ENCODE data around the gene TFCP2L1.
"Not testable (repeated sequence)": the region's sequence is repeated elsewhere in the genome, so short reads cannot be mapped to it uniquely, and the experiment has no call there.

Gene TFCP2L1

DNA sequence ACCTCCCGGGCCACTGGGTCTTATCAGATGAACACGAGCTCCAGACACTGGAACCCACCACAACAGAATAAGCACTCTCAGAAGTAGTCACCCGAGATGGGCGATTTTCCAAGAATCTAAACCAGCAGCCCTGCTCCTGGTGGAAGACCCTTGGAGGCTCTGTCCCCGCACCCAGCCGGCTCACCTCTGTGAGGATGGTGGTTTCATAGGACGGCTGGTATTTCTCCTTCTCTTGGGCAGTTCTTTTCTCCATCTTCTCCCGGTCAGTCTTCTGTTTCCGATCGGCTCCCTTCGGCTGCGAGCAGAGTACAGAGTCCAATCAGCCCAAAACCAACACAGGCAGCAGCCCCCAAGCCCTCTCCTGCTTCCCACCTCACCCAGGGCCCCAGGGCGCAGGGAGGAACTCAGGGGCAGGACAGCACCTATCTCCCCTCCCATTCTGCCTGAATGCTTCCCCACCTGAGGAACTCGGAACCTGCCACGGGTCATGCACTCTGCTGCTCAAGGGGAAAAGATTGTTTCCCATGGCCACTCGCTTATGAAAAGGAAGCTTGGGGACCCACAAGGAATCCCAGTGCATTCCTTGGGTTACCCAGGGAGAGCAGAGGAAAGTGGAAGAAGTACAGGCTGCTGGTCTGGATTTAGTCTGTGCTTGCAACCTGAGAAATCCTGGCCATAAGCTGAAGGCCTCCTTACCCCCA is 42.7 kb downstream of the TFCP2L1 start:
- no peak for DNase-seq (ENCODE audit: low read depth)

DNA sequence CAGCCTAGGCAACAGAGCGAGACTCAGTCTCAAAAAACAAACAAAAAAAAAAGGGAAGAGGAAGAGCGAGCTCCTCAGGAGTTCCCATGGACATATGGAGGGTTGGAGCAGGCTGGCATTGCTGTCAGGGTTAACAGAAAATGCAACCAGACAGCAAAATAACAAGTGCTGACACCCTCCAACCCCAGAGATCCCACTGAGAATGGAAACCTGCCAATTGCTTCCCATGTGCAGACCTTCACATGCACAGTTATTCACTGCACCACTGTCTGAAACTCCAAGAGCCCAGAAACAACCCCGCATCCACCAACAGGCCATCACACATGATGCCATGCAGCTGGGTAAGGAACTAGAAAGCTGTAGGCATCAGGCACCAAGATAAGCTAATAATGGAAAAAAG is 43.5 kb downstream of the TFCP2L1 start:
- no peak for DNase-seq (ENCODE audit: low read depth)

DNA sequence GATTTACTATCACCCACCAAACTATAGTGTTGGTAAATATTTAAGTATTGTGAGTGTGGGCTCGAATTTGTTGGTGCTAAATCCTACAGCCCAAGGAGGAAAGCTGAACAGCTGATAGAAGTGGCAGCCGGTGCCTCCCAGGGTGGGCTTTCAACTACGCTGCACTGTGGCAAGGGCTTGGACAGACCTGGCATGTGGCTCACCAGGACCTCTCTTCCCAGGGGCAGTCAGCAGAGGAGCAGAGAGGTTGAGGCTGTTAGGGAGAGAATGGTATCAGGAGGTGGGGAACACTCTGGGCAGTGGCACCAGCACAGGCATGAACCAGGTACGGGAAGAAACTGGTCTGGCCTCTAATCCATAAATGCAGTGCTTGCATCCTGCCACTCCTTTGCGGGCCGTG is 44.6 kb downstream of the TFCP2L1 start:
- DNase-seq (ENCODE audit: low read depth): no peak

DNA sequence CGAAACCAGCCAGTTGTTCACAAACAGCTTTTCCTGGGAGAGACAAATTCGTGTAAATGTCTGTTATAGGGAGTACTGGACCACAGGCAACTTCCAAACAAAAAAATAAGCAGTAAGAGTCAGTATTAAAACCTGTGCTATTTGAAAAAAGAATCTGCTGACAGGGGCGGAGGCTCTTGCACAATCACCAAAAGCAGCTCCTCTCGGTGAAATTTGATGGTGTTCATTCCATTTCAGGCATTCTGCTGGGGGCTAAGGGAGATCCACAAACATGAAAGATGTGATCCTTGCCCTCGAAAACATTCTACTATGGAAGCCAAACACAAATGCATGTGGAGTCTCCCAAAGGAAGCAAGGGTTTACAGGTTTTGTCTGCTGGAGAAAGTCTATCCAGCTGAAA is 45.0 kb downstream of the TFCP2L1 start:
- DNase-seq (ENCODE audit: low read depth): no peak

DNA sequence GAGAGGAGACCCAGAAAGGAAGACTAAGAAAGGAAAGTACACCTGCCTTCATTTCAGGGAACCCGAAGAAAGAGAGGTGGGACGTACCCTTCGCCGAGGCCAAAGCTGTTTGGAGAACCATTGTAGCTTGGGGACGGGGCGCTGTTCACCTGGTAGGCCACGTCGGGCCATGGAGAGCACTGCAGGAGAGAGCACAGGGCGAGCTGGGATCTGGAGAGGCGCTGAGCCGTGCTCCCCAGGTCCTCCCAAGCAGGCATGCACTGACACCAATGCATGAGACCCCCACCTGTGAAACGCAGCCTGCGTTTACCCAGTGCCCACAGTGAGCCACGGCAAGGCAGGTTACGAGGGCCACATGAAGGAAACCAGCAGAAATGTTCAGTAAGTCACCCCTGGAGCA is 45.5 kb downstream of the TFCP2L1 start:
- no peak for DNase-seq (ENCODE audit: low read depth)

DNA sequence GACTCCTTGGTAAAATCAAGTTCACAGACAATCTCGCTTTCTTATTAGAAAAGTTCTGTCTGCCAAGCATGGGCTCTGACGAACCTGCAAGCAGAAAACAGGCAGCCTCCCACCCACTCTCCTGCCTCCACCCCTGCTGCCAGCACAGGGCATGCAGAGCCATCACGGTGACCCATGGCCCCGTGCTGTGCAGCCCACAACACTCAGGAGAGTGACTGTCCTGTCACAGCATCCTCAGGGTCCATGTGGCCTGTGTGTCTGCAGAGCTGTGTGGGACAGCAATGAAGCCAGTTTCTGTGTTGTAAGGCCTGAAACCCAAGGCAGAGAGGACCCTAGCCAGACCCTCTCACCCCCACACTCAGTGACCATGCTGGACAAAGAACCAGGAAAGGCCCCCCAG is 46.2 kb downstream of the TFCP2L1 start:
- DNase-seq (ENCODE audit: low read depth): no peak

DNA sequence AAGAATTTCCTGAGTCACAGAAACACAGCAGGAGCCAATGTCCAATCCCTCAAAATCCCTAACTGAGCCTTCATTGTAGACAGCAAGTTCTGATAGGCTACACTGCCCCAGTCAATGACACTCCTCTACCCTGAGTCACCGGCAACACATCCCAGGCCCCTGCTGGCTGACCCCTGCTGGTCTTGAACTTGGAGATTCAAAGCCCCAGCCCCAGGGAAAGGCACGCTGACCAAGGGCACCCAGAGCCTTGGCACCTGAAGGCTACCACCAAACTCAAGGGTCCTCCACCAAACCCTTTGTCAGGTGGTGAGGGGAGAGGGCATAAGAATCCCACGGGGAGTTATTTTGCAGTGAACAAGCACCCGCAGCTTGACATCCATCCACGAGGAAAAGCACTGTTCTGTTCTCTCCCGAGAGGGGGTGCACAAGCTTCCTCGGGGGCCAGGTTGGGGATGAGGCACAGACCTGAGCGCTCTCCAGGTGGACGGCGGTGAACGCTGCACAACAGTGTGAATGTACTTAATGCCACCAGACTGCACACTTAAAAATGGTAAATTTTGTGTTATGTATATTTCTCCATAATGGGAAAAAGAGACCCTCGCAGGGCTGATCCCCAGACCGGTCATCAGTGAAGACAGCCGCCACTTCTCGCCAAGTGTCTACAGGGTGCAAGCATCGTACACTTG is 46.9 kb downstream of the TFCP2L1 start:
- no peak for DNase-seq (ENCODE audit: low read depth)

DNA sequence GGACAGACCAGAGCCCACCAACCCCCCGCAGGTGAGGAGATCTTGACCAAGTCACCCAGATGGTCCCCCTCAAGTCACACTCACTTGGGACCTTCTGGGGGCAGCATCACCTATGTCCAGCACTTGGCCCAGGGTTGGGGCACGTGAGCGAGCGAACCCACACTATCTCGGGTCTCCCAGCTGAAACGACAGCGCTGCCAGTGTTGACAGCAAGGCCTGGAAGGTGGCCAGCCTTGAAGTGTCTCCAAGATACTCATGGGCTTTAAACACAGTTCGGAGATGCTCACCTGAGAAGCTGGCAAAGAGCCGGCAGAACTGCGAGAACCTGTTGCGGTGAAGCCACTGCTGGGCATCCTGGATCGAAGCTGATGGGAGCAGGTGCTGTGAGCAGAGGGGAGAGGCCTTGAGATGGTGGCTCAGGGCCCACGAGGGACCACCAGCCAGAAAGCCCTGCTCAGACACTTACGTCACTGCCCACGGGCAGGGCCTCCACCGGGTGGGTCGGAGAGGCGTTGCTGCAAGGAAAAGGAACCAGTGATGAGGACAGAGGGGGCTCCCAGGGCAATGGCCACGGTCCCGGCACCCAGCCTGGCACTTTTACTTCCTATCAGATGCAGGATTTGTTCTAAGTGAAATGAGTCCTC is 47.5 kb downstream of the TFCP2L1 start:
- no peak for DNase-seq (ENCODE audit: low read depth)

DNA sequence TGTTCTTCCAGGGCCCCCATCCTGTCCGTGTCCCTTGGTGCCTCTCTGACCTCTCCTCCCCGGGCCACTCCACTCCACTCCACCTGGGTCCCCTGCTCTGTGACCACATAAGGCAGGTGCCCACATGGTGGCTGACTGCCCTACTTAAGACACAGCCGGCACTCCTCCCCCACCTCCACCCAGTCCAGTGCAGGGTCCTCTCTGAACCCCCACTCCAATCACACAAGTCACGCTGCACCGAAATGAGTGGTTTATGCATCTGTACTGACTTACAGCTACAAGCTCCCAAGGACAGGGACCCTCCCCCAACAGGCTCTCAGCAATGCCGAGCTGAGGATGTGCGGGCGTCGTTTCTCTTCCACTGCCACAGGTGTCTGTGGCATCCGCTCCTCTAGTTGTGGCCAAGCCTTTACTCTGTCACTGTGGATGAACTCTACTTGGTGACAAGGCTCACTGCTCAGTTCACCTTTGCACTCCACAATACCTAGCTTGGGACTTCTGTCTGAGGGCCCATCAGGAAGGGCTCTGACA is 48.3 kb downstream of the TFCP2L1 start:
- DNase-seq (ENCODE audit: low read depth): no peak

DNA sequence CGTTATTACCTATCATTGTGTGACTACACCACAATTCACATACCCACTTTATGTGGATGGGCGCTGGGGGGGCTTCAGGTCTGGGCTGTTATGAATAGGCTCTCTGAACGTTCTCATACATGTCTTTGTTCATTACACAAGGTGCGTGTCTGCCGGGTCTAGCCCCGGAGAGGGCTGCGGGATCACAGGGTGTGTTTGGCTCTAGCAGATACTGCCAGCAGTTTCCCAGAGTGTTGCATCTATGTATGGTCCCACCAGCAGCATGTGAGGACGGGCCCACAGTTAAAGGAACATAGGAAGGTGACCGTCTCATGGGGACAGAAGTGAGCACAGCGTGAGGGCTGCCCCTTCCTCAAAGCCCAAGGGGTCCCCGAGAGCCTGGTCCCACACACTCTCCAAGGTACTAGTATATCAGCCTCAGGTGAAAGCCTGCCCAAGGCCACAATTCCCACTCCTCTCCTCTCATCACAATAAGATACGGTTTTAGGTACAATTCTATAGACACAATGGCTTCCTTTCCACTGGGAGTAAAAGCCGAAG is 48.8 kb downstream of the TFCP2L1 start:
- DNase-seq (ENCODE audit: low read depth): no peak

DNA sequence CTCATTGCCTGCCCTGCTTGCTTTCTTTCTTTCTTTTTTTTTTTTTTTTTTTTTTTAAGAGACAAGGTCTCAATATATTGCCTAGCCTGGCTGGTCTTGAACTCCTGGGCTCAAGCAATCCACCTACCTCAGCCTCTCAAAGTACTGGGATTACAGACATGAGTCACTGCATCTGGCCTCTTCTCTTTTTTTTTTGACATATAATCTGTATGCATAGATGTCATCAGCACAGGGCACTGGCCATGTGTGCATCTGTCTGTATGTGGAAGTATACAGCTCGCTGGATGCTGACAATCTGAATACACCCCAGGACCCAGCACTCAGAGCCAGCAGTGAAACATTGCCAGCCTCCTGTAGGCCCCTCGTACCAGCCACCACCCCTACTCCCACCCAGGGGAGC is 49.5 kb downstream of the TFCP2L1 start:
- no peak for DNase-seq (ENCODE audit: low read depth)

DNA sequence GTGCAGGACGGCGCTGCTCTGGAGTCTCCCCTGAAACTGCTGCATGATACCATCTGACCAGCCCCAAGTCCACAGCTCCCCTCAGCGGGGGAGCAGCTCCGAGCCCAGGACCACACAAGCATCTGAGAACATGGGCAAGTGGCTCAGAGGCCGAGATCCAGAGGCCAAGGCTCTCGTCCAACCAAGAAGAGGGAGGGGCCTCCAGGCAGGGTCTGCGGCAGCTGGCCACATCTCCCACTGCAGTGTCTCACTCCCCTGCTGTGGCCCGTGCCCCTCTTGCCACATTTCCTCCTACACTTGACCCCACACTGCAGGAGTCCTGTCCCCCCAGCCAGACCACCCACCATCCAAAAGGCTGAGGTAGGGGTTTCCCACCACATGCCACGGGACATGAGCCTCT is 50.2 kb downstream of the TFCP2L1 start:
- no peak for DNase-seq (ENCODE audit: low read depth)

DNA sequence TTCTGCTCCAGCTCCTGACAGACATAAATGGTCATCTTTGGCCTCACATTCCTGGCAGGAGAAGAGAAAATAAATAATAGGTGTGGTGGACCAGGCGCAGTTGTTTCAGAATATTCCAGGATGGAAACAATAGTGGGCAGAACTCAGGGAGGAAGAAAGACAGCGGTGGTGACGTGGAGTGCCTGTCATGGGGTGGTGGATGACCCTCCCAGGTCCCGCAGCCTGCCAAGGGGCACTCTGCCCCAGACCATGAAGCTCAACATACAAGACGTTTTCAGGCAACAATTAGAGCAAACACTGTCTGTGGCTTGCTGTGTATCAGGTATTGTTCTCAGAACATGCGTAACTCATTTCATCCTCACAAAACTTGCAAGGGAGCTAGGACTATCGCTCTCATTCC is 50.9 kb downstream of the TFCP2L1 start:
- no peak for DNase-seq (ENCODE audit: low read depth)

DNA sequence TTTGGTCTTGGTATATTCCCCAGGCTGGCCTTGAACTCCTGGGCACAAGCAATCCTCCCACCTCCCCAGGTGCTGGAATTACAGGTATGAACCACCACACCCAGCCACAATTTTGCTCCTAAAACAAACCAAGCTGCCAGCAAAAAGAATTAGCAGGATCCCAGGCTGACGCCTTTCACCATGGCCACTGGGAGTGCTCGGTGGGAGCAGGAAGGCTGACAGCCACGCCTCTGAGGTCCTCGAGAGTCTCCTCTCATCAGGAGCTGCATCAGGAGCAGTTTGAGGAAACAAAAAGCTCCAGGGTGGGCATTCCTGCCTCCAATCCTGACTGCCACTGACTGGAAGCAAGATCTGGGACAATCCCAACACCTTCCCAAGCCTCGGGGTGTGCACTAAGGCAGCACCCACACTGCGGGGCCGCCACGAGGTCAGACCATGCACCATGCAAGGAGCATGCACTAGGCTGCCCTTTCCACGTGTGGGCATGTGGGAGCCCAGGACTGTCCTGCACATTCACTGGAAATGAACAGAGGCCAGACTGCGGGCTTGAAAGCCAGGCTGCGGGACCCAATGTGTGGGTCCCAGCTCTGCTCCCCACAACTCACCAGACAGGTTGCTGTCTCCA is 51.4 kb downstream of the TFCP2L1 start:
- DNase-seq (ENCODE audit: low read depth): no peak

DNA sequence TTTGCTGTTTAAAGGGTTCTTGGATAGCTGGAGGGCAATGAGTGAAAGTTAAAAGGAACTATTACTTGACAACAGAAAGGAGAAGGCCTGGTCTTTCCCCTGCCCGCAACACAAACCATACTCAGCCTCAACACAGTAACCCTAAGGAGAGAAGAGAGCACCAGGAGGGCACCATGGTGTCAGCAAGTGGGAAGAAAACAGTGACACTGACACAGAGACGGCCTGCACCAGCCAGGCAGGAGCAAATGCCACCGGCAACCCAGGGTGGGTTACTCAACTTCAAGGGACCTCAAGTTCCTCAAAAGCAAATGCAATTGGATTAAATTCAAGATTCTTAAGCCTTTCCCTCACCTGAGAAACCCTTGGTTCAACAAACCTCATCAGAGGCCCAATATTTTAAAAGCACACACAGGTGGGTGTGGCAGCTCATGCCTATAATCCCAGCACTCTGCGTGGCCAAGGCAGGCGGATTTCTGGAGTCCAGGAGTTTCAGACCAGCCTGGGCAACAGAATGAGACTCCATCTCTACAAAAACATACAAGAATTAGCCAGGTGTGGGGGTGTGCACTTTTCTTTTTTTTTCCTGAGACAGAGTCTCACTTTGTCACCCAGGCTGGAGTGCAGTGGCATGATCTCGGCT is 52.3 kb downstream of the TFCP2L1 start:
- no peak for DNase-seq (ENCODE audit: low read depth)

DNA sequence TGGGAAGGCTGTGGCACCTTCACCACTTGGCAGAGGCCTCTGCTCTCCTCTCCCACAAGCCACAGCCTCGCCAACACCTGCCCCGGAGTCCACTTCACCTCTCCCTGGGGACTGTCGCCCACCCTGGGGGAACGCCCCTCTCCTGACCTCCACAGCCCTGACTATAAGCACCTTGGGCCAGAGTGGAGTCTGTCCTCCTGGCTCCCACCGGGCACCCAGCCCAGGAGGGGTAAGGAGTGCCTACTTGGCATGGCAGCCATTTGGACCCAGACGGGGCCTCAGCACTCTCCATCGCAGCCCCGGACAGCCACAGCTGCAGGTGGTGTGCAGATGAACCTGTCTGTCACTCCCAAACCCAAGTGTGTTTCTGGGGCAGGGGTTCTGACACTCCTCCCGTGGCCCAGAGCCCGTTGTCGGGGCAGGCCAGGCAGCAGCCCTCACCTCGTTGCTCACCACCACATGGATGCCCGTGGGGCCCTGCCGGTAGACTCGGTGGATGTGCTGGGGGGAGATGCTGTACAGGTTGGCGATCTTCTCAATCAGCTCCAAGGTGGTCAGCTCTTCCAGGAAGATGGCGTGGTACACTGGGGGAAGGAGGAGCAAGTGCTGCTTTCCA is 53.5 kb downstream of the TFCP2L1 start:
- no peak for DNase-seq (ENCODE audit: low read depth)

DNA sequence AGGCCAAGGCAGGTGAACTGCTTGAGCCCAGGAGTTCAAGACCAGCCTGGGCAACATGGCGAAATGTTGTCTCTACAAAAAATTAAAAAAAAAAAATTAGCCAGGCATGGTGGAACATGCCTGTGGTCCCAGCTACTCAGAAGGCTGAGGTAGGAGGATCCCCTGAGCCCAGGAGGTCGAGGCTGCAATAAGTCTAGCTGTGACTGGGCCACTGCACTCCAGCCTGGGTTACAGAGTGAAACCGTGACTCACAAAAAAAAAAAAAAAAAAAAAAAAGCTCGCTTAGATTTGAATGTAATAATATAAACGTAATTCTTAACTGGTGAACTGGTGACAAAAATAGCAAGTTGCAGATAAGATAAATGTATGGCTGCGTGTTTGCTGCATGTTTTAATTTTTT is 56.5 kb downstream of the TFCP2L1 start:
- no peak for DNase-seq (ENCODE audit: low read depth)

DNA sequence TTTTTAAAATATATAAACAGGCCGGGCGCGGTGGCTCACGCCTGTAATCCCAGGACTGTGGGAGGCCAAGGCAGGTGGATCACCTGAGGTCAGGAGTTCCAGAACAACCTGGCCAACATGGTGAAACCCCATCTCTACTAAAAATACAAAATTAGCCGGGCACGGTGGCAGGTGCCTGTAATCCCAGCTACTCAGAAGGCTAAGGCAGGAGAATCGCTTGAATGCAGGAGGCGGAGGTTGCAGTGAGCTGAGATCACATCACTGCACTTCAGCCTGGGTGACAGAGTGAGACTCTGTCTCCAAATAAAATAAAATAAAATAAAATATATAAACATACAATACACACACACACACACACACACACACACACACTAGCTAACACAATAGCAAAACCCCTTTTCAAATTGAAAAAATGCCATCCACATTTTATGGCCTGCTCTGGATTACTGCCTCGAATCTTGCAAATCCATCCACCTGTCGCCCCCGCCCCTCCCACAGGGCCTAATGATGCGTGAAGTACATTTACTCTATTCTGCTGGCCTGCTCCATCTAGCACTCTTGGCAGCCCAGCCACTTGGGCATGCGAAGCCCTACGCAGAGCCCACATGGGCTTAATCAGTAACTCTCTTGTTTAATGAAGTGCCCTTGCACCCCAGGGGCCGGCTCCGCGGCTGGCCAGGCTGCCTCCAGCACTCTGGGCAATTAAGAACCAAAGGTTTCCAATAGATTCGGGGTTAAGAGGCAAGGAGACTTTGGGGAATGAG is 57.4 kb downstream of the TFCP2L1 start:
- not testable (repeated sequence) for DNase-seq (ENCODE audit: low read depth)

DNA sequence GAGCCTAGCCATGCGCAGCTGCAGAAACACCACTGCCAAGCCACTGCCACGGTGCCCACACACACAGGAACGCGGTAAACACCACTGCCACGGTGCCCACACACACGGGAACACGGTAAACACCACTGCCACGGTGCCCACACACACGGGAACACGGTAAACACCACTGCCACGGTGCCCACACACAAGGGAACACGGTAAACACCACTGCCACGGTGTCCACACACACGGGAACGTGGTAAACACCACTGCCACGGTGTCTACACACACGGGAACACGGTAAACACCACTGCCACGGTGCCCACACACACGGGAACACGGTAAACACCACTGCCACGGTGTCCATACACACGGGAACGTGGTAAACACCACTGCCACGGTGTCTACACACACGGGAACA is 59.3 kb downstream of the TFCP2L1 start:
- not testable (repeated sequence) for DNase-seq (ENCODE audit: low read depth)

DNA sequence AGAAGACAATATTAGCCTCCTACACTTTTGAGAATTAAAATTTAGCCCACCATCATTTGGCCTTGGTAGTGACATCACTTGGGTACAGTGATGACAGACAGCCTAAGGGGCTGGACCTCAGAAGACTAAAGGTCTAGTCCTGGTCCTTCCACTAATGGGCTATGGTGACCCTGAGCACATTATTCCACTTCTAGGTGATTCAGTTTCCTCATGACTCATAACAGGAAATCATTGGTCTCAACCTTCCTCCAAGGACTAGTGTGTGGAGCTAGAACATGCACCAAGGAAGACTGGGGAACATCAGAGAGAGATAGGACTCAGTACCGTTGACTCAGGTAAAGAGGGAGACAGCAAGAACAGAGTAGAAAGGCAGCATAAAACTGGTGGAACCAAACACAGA is 64.0 kb downstream of the TFCP2L1 start:
- no peak for DNase-seq (ENCODE audit: low read depth)

DNA sequence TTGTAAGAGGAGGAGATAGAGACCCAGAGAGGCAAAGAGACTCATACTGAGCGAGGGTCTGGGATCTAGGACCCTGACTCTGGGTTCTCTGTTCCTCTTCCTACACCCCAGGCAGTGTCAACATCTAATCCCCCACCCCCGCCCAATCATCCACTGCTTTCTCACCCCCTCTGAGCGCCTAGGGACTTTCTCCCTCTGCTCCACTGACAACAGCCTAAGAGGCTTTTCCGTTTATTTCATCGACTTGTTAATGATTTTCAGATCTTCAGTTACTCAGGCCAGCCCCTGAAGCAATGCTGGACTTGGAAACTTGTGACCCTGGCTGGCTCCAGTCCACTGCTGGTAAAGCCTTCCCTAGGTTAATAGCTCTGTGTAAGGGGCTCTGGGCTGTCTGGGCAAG is 65.1 kb downstream of the TFCP2L1 start:
- no peak for DNase-seq (ENCODE audit: low read depth)

Data from stimulated activated CD8-positive, alpha-beta memory T cell treated with anti-CD3 and anti-CD28 coated beads, Interleukin-15, amount 100 ng/mL, for 1 hour (primary cell).